NOMO-1 treated with DMSO at 0.1 percent for 48 hours (cell line): Measurements from ENCODE around the gene ZFYVE28.

Source experiments
- DNase-seq: peaks from one replicate; lab custom pipeline; 2025; ENCODE audit not compliant: unreplicated experiment; lab: John Stamatoyannopoulos, UW

The ZFYVE28 gene

DNA sequence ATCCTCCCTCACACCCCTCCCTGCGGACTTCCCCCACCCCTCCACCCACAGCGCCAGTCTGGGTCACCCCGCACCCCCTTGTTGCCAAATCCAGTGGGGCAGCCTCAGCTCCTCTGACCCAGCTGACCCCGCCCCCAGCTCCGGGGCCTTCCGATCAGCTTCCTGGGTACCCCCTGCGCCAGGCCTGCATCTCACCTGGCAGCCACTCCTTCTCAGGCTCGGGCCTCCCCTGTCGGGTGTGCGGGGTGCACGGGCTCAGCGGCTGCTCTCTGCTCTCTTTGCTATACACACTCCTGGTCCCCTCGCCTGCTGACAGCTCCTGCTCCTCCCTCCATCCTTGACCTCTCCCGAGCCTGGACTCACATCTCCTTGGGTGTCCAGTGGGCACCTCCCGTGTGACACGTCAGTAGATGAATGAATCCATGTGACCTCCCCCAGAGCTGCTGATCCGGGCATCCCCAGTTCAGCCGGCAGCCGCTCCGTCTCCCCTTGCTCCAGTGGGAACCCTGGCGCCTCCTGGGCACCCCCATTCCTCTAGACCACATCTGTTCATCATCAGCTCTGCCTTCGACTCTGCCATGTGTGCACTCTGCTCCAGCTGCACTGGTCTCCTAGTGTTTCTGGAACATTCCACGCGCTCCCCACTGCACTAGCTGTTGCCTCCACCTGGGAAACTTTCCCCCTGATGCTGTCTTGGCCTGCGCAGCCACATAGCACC lies 10.2 kb upstream of the ZFYVE28 start:
- DNase-seq = no peak

DNA sequence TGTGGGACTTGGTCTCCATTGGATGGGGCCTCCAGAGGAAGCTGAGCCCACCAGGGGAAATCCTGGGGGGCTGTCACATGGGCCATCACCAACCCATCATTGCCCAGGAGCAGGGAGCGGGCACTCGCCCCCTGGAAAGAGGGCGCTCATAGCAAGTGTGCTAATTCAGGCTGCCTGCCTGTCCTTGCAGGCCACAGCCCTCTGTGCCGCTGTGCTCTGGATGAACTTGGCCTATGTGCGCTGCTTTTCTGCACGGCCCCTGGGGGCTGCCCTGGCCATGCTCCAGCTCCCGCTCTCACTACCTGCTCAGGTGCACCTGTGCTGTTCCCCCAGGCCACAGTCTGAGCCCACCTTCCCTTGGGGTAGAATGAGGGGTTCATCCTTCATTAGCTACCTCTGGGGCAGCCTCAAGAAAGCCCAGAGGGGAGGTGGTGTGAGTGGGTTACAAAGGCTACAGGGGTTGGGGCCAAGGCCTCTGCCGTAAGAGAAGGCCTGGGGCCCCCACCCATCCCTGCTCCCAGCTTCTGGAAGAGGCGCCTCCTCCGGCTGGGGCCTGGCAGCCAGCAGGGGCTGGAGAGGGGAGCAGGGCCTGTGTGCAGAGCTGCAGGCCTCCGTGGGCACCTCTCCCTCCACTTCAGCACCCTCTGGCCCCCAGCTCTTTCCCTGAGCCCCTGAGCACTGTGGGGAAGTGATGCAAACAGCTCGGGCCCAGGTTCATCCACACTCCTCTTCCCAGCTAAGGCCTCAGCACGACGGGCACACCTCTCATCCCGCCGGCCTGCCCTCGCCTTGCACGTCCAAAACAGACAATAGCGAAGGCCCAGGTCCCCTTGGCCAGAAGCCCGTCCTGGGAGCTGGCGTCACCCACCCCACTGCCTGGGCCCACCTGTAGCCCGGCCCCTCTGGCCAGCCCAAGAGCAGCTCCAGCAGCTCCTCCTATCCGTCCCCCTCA lies 9.2 kb upstream of the ZFYVE28 start:
- no peak for DNase-seq

DNA sequence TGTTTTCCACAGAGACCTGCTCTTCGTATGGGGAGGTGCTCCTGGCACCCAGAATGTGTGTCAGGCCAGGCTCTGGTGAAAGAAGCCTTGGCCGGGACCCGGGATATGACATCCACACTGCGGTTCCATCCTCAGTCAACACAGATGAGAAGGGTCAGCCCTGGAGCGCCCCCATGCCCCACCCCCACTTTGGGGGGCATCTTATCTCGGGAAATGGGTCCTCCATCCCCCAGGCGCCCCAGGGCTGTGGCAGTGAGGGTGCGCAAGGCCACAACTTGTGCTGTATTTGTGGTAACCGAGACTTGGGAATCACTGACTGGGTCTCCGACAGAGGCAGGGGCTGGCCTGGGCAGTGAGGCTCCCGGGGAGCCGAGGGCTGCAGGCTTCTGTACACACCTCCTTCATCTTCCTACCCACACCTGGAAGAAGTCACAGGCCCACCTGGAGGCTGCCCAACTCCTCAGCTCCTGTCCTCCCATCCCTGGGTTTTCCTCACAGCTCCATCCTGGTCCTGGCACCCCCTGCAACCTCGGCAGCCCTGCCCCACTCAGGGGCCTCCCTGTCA lies 8.3 kb upstream of the ZFYVE28 start:
- no peak for DNase-seq

DNA sequence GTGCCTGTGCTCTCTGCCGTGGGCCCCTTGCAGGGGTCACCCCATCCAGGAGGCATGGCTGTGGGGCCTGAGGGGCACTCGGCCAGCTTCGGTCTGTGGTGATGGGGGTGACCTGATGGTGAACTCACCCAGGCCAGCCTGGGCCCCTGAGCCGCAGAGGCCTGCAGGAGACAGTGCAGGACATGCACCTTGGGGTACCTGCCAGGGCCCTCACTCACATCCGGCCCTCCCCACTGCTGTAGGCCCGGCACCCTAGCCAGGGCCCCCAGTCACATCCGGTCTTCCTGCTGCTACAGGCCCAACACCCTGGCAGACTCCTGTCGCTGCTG lies 7.6 kb upstream of the ZFYVE28 start:
- DNase-seq = no peak

DNA sequence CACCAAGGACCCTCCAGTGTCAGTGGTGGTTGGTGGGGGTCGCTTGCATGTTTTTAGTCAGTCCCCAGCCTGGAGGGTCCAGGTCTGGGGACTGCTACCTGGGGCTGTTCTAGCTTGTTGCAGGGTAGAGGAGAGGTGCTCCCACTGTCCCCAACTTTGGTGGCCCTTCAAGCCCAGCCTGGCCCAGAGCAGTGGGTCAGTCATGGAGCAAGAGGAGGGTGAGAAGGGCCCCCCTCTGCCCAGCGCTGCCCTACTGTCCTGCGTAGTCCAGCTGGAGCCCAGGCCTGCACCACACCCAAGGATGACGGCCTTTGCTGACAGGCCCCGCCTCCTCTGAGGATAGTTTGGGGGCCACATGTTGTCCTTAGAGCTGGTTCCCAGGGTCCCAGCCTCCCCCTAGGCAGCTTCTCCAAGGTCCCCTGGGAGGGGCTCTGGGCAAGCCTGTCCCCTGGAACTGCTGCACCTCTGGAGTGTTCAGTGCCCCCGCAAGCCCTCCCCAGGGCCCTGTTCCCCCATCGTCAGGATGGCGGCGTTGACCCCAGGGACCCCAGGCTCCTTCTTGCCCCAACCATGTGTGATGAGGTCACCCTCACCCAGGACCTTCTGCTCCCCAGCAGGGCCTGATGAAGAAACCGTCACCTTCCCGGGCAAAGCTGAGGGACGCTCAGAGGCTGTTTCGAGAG lies 7.1 kb upstream of the ZFYVE28 start:
- no peak for DNase-seq

DNA sequence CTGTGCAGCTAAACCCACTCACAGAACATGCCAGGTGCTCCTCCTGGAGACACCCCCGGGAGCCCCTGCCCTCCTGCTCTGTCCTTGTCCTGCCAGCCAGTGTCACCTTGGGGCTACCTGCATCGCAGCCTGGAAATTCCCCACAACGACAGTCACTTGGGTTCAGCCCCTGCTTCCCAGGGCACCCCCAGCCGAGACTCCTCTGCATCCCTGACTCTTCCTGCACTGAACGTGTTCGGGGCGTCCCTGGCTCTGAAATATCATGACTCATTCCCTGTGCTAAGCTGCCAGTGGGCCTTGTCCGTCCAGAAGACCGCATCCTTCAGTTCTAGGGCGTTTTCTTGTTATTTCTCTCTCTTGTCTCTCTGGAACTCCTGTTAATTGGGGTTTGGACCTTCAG lies 6.1 kb upstream of the ZFYVE28 start:
- no peak for DNase-seq

DNA sequence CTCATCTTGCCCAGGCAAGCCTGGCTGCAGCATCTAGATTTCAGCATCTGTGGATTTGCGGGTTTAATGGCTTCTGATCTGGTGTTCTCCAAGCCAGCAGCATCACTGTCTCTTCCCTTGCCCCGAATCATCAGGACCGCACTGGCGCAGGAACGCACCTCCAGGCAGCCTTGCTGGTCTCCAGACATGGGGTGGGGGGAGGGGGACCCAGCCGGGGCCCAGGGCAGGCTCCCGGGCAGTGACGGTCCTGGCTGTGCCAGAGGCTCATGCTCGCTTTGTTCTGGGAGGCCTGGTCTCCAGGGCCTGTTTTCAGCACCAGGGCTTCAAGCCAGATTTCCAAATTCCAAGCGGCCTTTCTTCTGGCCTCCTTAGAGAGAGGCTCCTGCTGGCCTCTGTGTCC lies 5.2 kb upstream of the ZFYVE28 start:
- no peak for DNase-seq

DNA sequence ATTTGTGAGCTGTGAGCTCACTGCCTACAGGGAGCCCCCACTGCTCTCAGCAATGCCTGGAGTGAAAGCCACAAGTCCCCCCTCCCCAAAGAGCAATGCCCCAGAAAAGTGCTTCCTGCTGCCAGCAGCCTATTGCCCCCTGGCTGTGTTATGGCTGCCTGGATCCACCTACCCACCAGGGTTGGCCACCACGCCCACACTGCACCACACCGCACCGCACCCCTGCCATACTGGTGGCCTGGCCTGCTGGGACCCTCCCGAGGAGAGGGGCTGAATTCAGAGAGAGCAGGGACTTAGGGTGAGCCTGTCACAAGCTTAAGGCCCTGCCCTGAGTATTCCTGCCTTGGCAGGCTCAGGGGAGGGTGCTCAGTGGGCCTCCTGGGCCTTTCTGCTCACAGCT lies 4.6 kb upstream of the ZFYVE28 start:
- DNase-seq = no peak

DNA sequence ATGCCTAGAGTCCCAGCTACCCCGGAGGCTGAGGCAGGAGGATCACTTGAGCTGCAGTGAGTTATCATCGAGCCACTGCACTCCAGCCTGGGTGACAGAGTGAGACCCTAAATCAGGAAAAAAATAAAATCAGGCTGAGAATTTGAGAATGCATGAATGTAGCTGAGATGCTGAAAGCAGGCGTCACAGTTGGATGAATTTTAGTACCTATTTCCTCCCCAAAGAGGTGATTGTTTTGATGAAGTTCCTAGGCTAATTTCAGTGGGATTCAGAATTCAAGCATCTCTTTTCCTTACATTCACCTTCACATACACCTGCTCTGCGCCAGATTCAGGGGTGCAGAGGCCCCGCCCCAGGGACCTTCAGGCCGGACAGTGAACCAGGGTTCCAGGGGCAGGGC lies 3.5 kb upstream of the ZFYVE28 start:
- DNase-seq = no peak

DNA sequence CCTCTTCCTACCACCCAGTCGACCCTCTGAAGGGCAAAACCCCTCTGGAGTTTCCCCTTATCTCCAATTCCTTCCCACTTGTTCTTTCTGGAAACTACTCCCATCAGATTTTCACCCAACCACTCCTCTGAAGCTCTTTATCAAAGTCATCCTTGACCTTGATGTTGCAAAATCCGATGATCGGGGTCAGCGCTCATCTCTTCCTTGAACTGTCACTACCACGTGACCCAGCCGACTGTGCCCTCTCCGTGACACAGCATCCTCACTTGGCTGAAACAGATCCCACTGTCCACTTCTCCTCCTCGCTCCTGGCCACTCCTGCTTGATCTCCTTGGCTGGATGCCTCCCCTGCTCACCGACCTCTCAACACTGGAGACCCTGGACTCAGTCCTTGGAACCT lies 1.4 kb upstream of the ZFYVE28 start:
- peak; percentile 66 for DNase-seq

DNA sequence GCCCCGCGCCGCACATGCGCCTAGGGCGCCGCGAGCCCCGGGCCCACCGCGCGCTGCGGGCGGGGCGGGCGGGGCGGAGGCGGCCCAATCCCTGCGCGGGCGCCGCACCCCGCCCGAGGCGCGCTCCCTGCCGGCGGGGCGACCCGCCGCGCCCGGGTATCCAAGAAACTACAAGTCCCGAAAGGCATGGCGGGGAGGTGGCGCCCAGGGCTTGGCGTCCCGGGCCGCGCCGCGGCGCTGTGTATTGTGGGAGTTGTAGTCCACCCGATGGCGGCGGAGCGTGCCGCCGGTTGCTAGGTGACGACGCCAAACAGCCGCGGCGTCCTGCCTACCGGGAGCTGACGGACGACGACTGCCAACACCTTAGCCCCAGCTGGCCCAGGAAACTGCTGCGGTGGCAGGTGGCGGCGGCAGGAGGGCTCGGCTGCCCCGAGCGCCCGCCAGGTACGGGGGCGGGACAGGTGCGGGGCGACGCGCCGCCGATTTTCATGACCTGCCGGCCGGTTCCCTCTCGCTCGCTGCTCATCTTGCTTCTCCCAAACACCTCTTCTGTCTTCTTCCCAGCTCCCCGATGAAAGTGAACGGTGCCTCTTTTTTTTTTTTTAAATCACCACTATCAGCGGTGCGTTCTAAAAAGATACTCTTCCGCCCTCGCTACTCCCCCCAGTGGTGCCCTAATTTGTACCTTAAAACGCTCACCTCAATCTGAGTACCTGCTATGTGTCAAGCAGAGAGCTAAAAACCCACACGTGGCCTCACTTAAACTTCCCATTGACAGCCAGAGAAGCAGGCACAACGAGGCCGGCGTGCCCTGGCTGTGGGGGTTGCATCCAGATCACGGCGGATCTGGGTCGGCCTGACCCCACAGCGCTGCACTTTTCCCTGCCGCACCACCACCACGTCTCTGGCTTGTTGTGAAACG lies 466 bp upstream of the ZFYVE28 start, which contains the start of gene CFAP99:
TSS of gene CFAP99 (plus strand) at position 306 of the 922 bp plus-strand sequence.
- DNase-seq = peak; percentile 92

DNA sequence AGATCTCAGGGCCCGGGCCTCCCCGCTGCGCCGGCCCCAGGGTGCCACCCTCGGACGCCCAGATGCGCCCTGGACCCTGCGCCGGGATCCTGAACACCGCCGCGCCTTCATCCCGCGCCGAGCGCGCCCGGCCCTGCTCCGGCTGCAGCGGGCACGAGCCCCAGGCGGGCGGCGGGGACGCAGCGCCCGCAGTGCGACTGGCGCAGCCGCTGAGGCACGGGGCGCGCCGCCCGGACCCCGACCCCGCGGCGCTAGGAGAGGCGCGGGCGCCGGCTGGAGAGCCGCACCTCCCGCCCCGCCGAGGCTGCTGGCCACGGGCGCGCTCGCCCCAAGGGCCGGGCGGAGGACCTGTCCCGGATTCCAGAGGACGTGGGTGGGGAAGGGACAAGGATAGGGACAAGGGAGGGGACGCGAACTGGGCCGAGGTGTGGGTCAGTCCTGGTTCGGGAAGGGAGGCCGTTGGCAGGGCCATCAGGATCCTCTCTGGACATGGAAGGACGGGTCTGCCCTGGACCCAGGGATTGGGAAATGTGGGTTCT lies 1.1 kb downstream of the ZFYVE28 start:
- no peak for DNase-seq

DNA sequence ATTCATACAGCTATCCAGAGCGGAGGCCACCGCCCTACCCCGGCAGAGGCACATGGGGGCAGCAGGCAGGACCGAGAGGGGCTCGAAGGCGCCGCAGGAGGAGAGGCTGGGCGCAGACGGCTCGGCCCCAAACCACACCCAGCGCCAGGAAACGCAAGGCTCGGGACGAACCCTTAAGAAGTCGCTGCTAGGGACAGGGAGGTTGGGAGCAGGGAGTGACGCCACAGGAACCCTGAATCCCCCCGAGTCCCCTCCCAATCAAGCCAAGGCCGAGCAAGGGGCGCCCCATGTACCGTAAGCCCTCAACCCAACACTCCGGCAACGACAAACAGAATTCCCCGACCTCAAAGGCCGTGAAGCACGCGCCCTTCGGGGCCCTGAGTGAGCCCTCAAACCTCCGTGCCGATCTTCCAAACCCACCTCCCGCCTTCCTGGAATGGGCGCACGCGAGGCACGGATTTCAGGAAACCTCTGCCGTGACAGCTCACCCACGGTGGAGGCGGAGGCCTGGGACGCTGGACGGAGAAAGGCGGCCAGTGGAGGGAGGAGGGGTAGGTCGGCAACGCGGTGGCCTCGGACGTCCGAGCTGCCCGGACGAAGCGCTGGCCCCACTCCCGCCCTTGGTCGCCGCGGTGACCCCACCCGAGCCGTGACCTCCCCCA lies 1.8 kb downstream of the ZFYVE28 start:
- peak; percentile 23 for DNase-seq

DNA sequence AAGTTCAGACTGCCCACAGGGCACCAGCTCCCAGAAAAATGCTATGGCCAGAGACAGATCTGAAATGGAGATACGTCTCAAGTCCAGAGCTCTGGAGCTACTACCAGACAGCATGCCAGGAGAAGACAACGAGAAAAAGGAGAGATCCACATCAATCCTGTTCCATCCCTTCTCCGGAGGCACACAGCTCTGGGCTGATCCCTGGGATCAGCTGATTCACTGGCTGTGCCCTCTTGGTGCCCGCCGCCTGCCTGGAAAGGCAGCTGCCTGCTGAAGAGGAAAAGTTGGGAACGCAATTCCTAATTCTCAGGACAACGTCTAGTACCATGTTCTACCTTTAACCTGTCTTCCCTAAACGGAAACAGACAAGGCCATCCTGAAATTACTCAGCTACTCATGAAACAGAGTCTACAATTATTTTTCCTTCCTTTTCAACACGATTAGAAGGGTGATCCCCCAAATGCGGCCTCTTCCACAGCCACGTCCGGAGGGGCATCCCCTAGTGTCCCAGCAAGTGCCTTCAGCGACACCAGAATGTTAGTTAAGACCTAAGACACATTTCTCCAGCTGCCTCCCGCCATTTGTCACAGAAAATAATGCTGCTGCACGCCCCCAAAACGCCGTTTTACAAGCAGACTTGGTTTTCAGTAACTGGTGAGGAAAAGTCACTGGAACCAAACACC lies 2.4 kb downstream of the ZFYVE28 start:
- DNase-seq = no peak

DNA sequence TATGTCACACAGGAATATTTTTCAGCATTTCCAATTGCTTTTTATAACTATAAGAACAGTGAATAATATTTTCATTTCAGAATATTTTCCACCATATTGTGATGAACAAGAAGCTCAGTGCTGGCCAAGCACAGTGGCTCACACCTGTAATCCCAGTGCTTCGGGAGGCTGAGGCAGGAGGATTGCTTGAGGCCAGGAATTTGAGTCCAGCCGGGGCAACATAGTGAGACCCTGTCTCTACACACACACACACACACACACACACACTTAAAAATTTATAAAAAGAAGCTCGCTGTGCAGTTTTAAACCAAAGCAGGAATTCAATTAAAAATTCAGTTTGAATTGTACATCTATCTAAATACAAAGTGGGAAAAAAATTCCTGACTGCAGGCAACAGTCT lies 3.2 kb downstream of the ZFYVE28 start:
- DNase-seq = no peak

DNA sequence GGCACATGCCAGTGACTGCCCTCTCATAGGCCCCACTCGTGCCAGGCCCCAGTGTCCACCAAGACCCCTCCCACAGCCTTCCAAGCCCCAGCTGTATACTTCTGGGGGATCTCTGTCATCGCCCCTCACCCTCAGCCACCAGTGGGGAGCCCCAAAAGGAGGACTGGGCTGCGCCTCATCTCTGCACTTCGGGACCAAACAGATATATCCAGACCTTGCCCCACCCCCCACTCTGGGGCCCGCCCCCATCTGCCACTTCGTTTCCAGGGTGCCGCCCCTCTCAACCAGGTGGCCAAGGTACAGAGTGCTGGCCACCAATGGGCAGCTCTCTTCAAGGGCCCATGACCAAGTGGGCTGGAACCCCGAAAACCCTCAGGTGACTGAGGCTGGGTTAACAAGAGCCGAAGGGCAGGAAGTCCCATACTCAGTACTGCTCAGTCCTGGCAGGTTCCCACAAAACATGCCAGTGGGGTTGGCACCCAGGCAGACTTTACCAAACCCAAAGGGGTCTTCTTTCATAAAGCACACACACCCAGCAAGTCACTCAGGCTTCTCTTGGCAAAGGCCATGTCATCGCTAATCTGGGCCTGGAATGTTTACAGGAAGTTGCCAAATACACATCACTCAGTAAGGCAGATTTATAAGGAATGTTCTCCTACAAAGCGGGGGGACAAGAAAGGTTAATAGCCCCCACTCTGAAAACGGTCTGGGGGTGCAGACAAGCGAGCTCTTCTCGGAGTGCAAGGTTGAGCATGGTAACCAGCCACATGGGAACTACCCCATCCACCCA lies 4.4 kb downstream of the ZFYVE28 start:
- DNase-seq = no peak

DNA sequence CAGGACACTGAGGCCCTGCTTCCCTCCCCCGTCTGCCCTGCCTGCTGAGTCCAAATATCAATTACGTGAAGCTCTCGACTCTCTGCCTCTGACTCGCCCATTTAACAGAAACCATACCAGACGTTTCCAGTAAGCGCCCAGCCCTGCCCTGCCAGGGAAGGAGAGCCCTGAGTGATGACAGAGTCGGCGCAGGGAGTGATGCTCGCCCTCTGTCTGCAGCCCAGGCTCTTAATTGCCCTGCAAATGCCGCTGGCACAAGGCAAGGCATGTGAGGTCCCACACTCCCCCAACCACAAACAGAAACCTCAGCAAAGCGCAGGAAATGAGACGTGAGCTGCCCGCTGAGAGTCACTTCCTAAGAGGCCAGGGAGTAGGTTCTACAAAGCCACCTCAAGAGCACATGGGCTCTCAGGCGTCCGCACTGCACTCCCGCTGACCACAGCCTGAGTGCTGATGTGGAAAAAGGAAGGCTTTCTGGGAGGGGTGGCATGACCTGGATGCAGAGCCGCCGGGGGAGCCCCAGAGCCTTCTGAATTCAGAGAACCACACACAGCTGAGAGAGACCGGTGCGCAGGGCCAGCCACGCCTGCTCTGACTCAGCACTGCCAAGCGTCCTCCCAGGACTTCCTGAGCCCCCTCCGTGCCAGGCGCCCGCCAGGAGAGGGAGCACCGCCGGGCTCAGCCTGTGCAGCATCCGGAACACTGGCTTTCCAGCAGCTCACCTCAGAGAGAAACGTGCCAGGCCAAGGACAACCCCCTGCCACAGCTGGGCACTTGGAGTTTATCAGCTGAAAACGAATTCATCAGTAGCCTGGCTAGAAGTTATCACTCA lies 5.3 kb downstream of the ZFYVE28 start:
- DNase-seq = peak; percentile 99
